NCI-H1436 (cell line): ENCODE data around the gene PHF1.
"Not testable (repeated sequence)": the region's sequence is repeated elsewhere in the genome, so short reads cannot be mapped to it uniquely, and the experiment has no call there.

Experiments
- DNase-seq: peaks from one replicate; lab custom pipeline; 2025; lab: John Stamatoyannopoulos, UW

Gene PHF1

GRCh38 chr6:33391922-33392594 lies 18.8 kb upstream of the PHF1 start:
- no peak for DNase-seq

- no peak for DNase-seq
Observed at GRCh38 chr6:33392595-33392948, 18.2 kb upstream of the PHF1 start.

- DNase-seq = no peak
Observed at GRCh38 chr6:33392979-33393378, 17.8 kb upstream of the PHF1 start.

GRCh38 chr6:33397541-33397940 lies 13.3 kb upstream of the PHF1 start:
- no peak for DNase-seq

- not testable (repeated sequence) for DNase-seq
Observed at GRCh38 chr6:33398601-33399000, 12.2 kb upstream of the PHF1 start.

- not testable (repeated sequence) for DNase-seq
Observed at GRCh38 chr6:33399881-33400280, 10.9 kb upstream of the PHF1 start.

- no peak for DNase-seq
Observed at GRCh38 chr6:33404884-33405283, 5.9 kb upstream of the PHF1 start.

GRCh38 chr6:33405386-33405940 lies 5.4 kb upstream of the PHF1 start:
- no peak for DNase-seq

GRCh38 chr6:33406126-33406525 lies 4.7 kb upstream of the PHF1 start:
- no peak for DNase-seq

- no peak for DNase-seq
Observed at GRCh38 chr6:33407132-33407718, 3.6 kb upstream of the PHF1 start.

- DNase-seq = peak; percentile 97
Observed at GRCh38 chr6:33410050-33410710, 634 bp upstream of the PHF1 start.

- DNase-seq = no peak
Observed at GRCh38 chr6:33411632-33412005, 805 bp downstream of the PHF1 start.

GRCh38 chr6:33412140-33413009 lies 1.6 kb downstream of the PHF1 start:
- DNase-seq = no peak

- DNase-seq = no peak
Observed at GRCh38 chr6:33413241-33414120, 2.7 kb downstream of the PHF1 start.

- no peak for DNase-seq
Observed at GRCh38 chr6:33414592-33415271, 3.9 kb downstream of the PHF1 start.

GRCh38 chr6:33415831-33416230 lies 5.0 kb downstream of the PHF1 start:
- no peak for DNase-seq

- no peak for DNase-seq
Observed at GRCh38 chr6:33416386-33417127, 5.7 kb downstream of the PHF1 start.

GRCh38 chr6:33417128-33417902 lies 6.5 kb downstream of the PHF1 start:
- DNase-seq = no peak
